DND-41 (cell line): ENCODE data around the gene LRRC37A.

Experiments used
- ATAC-seq: fragments of 200-7000 bp; cut with Tn5 transposase; 3 replicates; pipeline ENCODE4 v1.9.1; 2021; ENCODE audit warnings: low read depth; ENCODE audit not compliant: insufficient read depth
- DNase-seq: peaks from one replicate; pipeline ENCODE4 v3.0.0-alpha.2; 2020
- H2AFZ ChIP-seq: 2 replicates; pipeline ENCODE4 v1.6.0; 2012; ENCODE audit warnings: low read depth, low read length
- H3K27ac ChIP-seq: 2 replicates; pipeline ENCODE4 v1.5.1; 2012; ENCODE audit warnings: low read length, inconsistent platforms
- H3K27me3 ChIP-seq: fragments of 200-600 bp; sonication (generic); 2 replicates; pipeline ENCODE4 v1.6.0; 2012; ENCODE audit warnings: low read length, mild to moderate bottlenecking, inconsistent platforms; ENCODE audit not compliant: insufficient read depth, poor library complexity
- H3K36me3 ChIP-seq: 2 replicates; pipeline ENCODE4 v1.5.1; 2012; ENCODE audit warnings: low read length, inconsistent platforms; ENCODE audit not compliant: insufficient read depth
- H3K4me1 ChIP-seq: 2 replicates; pipeline ENCODE4 v1.5.1; 2012; ENCODE audit warnings: mild to moderate bottlenecking, low read length; ENCODE audit not compliant: insufficient read depth
- H3K4me2 ChIP-seq: 2 replicates; pipeline ENCODE4 v1.6.0; 2012; ENCODE audit warnings: mild to moderate bottlenecking, moderate library complexity, low read length, inconsistent platforms; ENCODE audit not compliant: insufficient read depth
- H3K4me3 ChIP-seq, 2 experiments: fragments of 200-600 bp in 1 of 2; shearing (Covaris generic) in 1 of 2; 2 replicates each; pipeline ENCODE4 v1.5.1; 2012 to 2016; ENCODE audit warnings: inconsistent platforms in 2 of 2, low read length in 2 of 2, mild to moderate bottlenecking in 2 of 2, low read depth in 1 of 2, moderate library complexity in 1 of 2
- H3K79me2 ChIP-seq: 2 replicates; pipeline ENCODE4 v1.6.0; 2012; ENCODE audit warnings: low read length, inconsistent platforms; ENCODE audit not compliant: insufficient read depth
- H3K9ac ChIP-seq: 2 replicates; pipeline ENCODE4 v1.6.0; 2012; ENCODE audit warnings: low read depth, mild to moderate bottlenecking, inconsistent platforms, low read length, moderate library complexity
- H3K9me3 ChIP-seq: 2 replicates; pipeline ENCODE4 v1.5.1; 2012; ENCODE audit warnings: low read length, moderate library complexity, mild to moderate bottlenecking, inconsistent platforms; ENCODE audit not compliant: insufficient read depth, severe bottlenecking
- H4K20me1 ChIP-seq: 2 replicates; pipeline ENCODE4 v1.6.0; 2012; ENCODE audit warnings: low read length; ENCODE audit not compliant: insufficient read depth
- CTCF ChIP-seq: IDR thresholded peaks from 2 replicates; pipeline ENCODE4 v1.5.1; 2012; ENCODE audit warnings: borderline replicate concordance, low read length, moderate library complexity, mild to moderate bottlenecking; ENCODE audit not compliant: poor library complexity, severe bottlenecking; ENCODE audit errors: extremely low read depth
- EZH2 ChIP-seq: IDR thresholded peaks from 3 replicates; pipeline ENCODE4 v1.6.1; 2012; ENCODE audit warnings: borderline replicate concordance, low read depth, mild to moderate bottlenecking, moderate library complexity, low read length, inconsistent platforms; ENCODE audit not compliant: severe bottlenecking

Gene LRRC37A

GRCh38 chr17:46266656-46267544 is 28.0 kb upstream of the LRRC37A start:
- no peaks in the 10 kb centered on the region for H4K20me1 ChIP-seq
- no peak for TF ChIP-seq CTCF
- TF ChIP-seq EZH2 = peak; percentile 27
- ATAC-seq (peak; percentile 86), DNase-seq (peak; percentile 81)
- peak overlapping the region; percentile 69 for H3K9ac ChIP-seq
- peaks cover 35% of the 10 kb centered on the region for H3K4me1 ChIP-seq
- H3K9me3 ChIP-seq = no peaks in the 10 kb centered on the region
- peak overlapping the region; percentile 90 for H2AFZ ChIP-seq
- peak overlapping the region; percentile 66 for H3K27ac ChIP-seq
- no peaks in the 10 kb centered on the region for H3K36me3 ChIP-seq
- peak overlapping the region; percentile 55 to 90 for H3K4me3 ChIP-seq
- peak overlapping the region; percentile 98 for H3K4me2 ChIP-seq
- peaks cover 3% of the 10 kb centered on the region for H3K27me3 ChIP-seq
- H3K79me2 ChIP-seq = no peaks in the 10 kb centered on the region

- H3K9ac ChIP-seq = no peak overlapping the region
- H3K27me3 ChIP-seq = peaks cover 3% of the 10 kb centered on the region
- TF ChIP-seq EZH2 = no peak
- TF ChIP-seq CTCF = no peak
- no peak overlapping the region for H2AFZ ChIP-seq
- no peaks in the 10 kb centered on the region for H4K20me1 ChIP-seq
- H3K4me3 ChIP-seq = no peak overlapping the region
- no peaks in the 10 kb centered on the region for H3K79me2 ChIP-seq
- H3K4me1 ChIP-seq = peaks cover 26% of the 10 kb centered on the region
- H3K4me2 ChIP-seq = no peak overlapping the region
- no peak for DNase-seq
- no peak for ATAC-seq
- no peaks in the 10 kb centered on the region for H3K9me3 ChIP-seq
- no peak overlapping the region for H3K27ac ChIP-seq
- no peaks in the 10 kb centered on the region for H3K36me3 ChIP-seq
Observed at GRCh38 chr17:46270032-46270431, 24.9 kb upstream of the LRRC37A start.

- Histone ChIP-seq H3K27me3 (no peaks in the 10 kb centered on the region), H3K9me3 (no peaks in the 10 kb centered on the region), H3K27ac (no peak overlapping the region), H3K4me1 (no peaks in the 10 kb centered on the region), H3K79me2 (no peaks in the 10 kb centered on the region), H2AFZ (no peak overlapping the region), H3K9ac (no peak overlapping the region), H3K4me3 (no peak overlapping the region), H3K36me3 (no peaks in the 10 kb centered on the region), H3K4me2 (no peak overlapping the region), H4K20me1 (no peaks in the 10 kb centered on the region)
- ATAC-seq (no peak), DNase-seq (no peak)
- no peak for TF ChIP-seq CTCF
- no peak for TF ChIP-seq EZH2
Observed at GRCh38 chr17:46273541-46274236, 21.2 kb upstream of the LRRC37A start.
